WTC11 (cell line): ENCODE measurements around the gene KCNE2. TPM values are rescaled to one million over a fixed set of nuclear protein-coding genes. Genes with fewer than 3 reads are reported as not detected.

ENCODE experiments used
- ATAC-seq: fragments of 200-7000 bp; cut with Tn5 transposase; 2 replicates; pipeline ENCODE4 v1.10.0; 2021; ENCODE audit warnings: mild to moderate bottlenecking, moderate library complexity
- CTCF ChIA-PET: fragments of 300-600 bp; sonication (Branson Sonifier 250); formaldehyde crosslinking; loops from one replicate; lab custom pipeline; 2021; ENCODE audit warnings: antibody characterized with exemption; lab: Charles Lee
- POLR2A ChIA-PET: fragments of 350-600 bp; sonication (Branson Sonifier 250); formaldehyde crosslinking; loops from one replicate; lab custom pipeline; 2021; ENCODE audit warnings: antibody characterized with exemption; lab: Charles Lee
- DNase-seq: peaks from one replicate; pipeline ENCODE4 v3.0.0; 2021; ENCODE audit warnings: low spot score
- H3K27ac Mint-ChIP-seq: 2 replicates; pipeline ENCODE4 v1.8.0; 2021; ENCODE audit warnings: mixed read lengths
- H3K27me3 Mint-ChIP-seq: 2 replicates; pipeline ENCODE4 v1.8.0; 2021; ENCODE audit warnings: low read depth, mild to moderate bottlenecking, moderate library complexity, mixed read lengths
- H3K36me3 Mint-ChIP-seq: 2 replicates; pipeline ENCODE4 v1.8.0; 2021; ENCODE audit warnings: mixed read lengths
- H3K4me1 Mint-ChIP-seq: 2 replicates; pipeline ENCODE4 v1.8.0; 2022; ENCODE audit warnings: mixed read lengths
- H3K4me3 Mint-ChIP-seq: 2 replicates; pipeline ENCODE4 v1.8.0; 2021; ENCODE audit warnings: mild to moderate bottlenecking, moderate library complexity, mixed read lengths
- H3K9me3 Mint-ChIP-seq: 2 replicates; pipeline ENCODE4 v1.8.0; 2021; ENCODE audit warnings: mixed read lengths
- CREB1 ChIP-seq: sonication (generic); formaldehyde crosslinking; IDR thresholded peaks from 2 replicates; pipeline ENCODE4 v1.8.0; 2023; ENCODE audit warnings: mild to moderate bottlenecking, missing genetic modification reagents
- EMX1 ChIP-seq: fragments of 250-450 bp; sonication (Bioruptor Pico); IDR thresholded peaks from 2 replicates; pipeline ENCODE4 v1.8.0; 2021; ENCODE audit warnings: mild to moderate bottlenecking
- HMGA2 ChIP-seq: fragments of 250-450 bp; sonication (Bioruptor Pico); IDR thresholded peaks from 2 replicates; pipeline ENCODE4 v1.4.0; 2021; ENCODE audit warnings: mild to moderate bottlenecking, moderate library complexity
- MYBL2 ChIP-seq: sonication (generic); formaldehyde crosslinking; IDR thresholded peaks from 2 replicates; pipeline ENCODE4 v1.8.1; 2023; ENCODE audit warnings: mild to moderate bottlenecking, moderate library complexity, missing genetic modification reagents
- NFATC4 ChIP-seq: fragments of 250-450 bp; sonication (Bioruptor Pico); IDR thresholded peaks from 2 replicates; pipeline ENCODE4 v1.9.0; 2021; ENCODE audit warnings: mild to moderate bottlenecking
- PRRX2 ChIP-seq: fragments of 250-450 bp; sonication (Bioruptor Pico); IDR thresholded peaks from 2 replicates; pipeline ENCODE4 v1.8.0; 2021; ENCODE audit warnings: mild to moderate bottlenecking
- SMAD3 ChIP-seq: sonication (generic); formaldehyde crosslinking; IDR thresholded peaks from 2 replicates; pipeline ENCODE4 v1.8.0; 2022; ENCODE audit warnings: missing genetic modification reagents, mild to moderate bottlenecking, borderline replicate concordance
- TCF7 ChIP-seq: sonication (generic); formaldehyde crosslinking; IDR thresholded peaks from 2 replicates; pipeline ENCODE4 v1.8.0; 2022; ENCODE audit warnings: mild to moderate bottlenecking, low read depth, missing genetic modification reagents, moderate library complexity
- ZNF263 ChIP-seq: sonication (generic); formaldehyde crosslinking; IDR thresholded peaks from 2 replicates; pipeline ENCODE4 v1.8.1; 2022; ENCODE audit warnings: low read depth, mild to moderate bottlenecking, moderate library complexity, missing genetic modification reagents
- ZNF671 ChIP-seq: fragments of 250-450 bp; sonication (Bioruptor Pico); IDR thresholded peaks from 2 replicates; pipeline ENCODE4 v1.8.0; 2021; ENCODE audit warnings: mild to moderate bottlenecking
- total RNA-seq: library from RNA; stranded (reverse); gene quantifications from 3 replicates; pipeline ENCODE4 v1.2.3, GENCODE V29; 2021
- TF ChIP-seq, protein P1 (sequence below): sonication (generic); formaldehyde crosslinking; IDR thresholded peaks from 2 replicates; pipeline ENCODE4 v1.8.1; 2023; ENCODE audit warnings: mild to moderate bottlenecking, missing genetic modification reagents, borderline replicate concordance
- TF ChIP-seq, protein P2 (sequence below): sonication (generic); formaldehyde crosslinking; IDR thresholded peaks from 2 replicates; pipeline ENCODE4 v1.8.1; 2022; ENCODE audit warnings: low read depth, missing genetic modification reagents, borderline replicate concordance
- TF ChIP-seq, protein P3 (sequence below): sonication (generic); formaldehyde crosslinking; IDR thresholded peaks from 2 replicates; pipeline ENCODE4 v1.8.0; 2022; ENCODE audit warnings: mild to moderate bottlenecking, missing genetic modification reagents
- TF ChIP-seq, protein P4 (sequence below): sonication (generic); formaldehyde crosslinking; IDR thresholded peaks from 2 replicates; pipeline ENCODE4 v1.8.0; 2023; ENCODE audit warnings: missing genetic modification reagents, mild to moderate bottlenecking, borderline replicate concordance
- TF ChIP-seq, protein P5 (sequence below): sonication (generic); formaldehyde crosslinking; IDR thresholded peaks from 2 replicates; pipeline ENCODE4 v1.8.1; 2022; ENCODE audit warnings: low read depth, mild to moderate bottlenecking, moderate library complexity, missing genetic modification reagents, borderline replicate concordance
- TF ChIP-seq, protein P6 (sequence below): fragments of 250-450 bp; sonication (Bioruptor Pico); IDR thresholded peaks from 2 replicates; pipeline ENCODE4 v1.9.0; 2021; ENCODE audit warnings: moderate library complexity, mild to moderate bottlenecking, inconsistent platforms, borderline replicate concordance
- TF ChIP-seq, protein P7 (sequence below): sonication (generic); formaldehyde crosslinking; IDR thresholded peaks from 2 replicates; pipeline ENCODE4 v1.8.1; 2023; ENCODE audit warnings: mild to moderate bottlenecking, moderate library complexity, missing genetic modification reagents
- TF ChIP-seq, protein P8 (sequence below): fragments of 250-450 bp; sonication (Bioruptor Pico); IDR thresholded peaks from 2 replicates; pipeline ENCODE4 v1.8.0; 2021; ENCODE audit warnings: mild to moderate bottlenecking

The KCNE2 gene
- total RNA-seq, 1 experiment from 2014 or later, result 0.44 TPM

DNA sequence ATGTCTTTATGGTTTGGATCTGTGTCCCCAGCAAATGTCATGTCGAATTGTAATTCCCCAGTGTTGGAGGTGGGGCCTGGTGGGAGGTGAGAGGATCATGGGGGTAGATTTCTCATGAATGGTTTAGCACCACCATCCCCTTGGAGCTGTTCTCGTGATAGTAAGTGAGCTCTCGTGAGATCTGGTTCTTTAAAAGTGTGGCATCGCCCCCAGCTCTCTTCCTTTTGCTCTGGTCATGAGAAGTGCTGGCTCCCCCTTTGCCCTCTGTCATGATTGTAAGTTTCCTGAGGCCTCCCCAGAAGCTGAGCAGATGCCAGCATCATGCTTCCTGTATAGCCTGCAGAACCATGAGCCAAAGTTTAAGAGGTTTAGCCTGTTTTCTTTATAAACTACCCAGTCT lies 11.2 kb upstream of the KCNE2 start:
- Mint-ChIP-seq H3K4me1 (peaks cover 7% of the 10 kb centered on the region; the same call in 1 of the 2 replicates), H3K4me3 (no peak overlapping the region), H3K36me3 (0 out of 2 replicates have a peak, but pooled peaks cover 3% of the 10 kb centered on the region), H3K9me3 (peaks cover 13% of the 10 kb centered on the region), H3K27me3 (peaks cover 6% of the 10 kb centered on the region), H3K27ac (no peak overlapping the region)
- POLR2A ChIA-PET, result no interaction called here
- CTCF ChIA-PET, result no interaction called here
- DNase-seq (no peak), ATAC-seq (no peak)
- no peak for TF ChIP-seq MYBL2 (CRISPR knock-in tag)
- TF ChIP-seq, protein P1, sequence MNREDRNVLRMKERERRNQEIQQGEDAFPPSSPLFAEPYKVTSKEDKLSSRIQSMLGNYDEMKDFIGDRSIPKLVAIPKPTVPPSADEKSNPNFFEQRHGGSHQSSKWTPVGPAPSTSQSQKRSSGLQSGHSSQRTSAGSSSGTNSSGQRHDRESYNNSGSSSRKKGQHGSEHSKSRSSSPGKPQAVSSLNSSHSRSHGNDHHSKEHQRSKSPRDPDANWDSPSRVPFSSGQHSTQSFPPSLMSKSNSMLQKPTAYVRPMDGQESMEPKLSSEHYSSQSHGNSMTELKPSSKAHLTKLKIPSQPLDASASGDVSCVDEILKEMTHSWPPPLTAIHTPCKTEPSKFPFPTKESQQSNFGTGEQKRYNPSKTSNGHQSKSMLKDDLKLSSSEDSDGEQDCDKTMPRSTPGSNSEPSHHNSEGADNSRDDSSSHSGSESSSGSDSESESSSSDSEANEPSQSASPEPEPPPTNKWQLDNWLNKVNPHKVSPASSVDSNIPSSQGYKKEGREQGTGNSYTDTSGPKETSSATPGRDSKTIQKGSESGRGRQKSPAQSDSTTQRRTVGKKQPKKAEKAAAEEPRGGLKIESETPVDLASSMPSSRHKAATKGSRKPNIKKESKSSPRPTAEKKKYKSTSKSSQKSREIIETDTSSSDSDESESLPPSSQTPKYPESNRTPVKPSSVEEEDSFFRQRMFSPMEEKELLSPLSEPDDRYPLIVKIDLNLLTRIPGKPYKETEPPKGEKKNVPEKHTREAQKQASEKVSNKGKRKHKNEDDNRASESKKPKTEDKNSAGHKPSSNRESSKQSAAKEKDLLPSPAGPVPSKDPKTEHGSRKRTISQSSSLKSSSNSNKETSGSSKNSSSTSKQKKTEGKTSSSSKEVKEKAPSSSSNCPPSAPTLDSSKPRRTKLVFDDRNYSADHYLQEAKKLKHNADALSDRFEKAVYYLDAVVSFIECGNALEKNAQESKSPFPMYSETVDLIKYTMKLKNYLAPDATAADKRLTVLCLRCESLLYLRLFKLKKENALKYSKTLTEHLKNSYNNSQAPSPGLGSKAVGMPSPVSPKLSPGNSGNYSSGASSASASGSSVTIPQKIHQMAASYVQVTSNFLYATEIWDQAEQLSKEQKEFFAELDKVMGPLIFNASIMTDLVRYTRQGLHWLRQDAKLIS (CRISPR knock-in tag), result no peak
- TF ChIP-seq CREB1 (CRISPR knock-in tag), result no peak
- TF ChIP-seq ZNF671 (CRISPR knock-in tag), result no peak
- TF ChIP-seq, protein P2, sequence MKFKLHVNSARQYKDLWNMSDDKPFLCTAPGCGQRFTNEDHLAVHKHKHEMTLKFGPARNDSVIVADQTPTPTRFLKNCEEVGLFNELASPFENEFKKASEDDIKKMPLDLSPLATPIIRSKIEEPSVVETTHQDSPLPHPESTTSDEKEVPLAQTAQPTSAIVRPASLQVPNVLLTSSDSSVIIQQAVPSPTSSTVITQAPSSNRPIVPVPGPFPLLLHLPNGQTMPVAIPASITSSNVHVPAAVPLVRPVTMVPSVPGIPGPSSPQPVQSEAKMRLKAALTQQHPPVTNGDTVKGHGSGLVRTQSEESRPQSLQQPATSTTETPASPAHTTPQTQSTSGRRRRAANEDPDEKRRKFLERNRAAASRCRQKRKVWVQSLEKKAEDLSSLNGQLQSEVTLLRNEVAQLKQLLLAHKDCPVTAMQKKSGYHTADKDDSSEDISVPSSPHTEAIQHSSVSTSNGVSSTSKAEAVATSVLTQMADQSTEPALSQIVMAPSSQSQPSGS (CRISPR knock-in tag), result no peak
- no peak for TF ChIP-seq EMX1
- TF ChIP-seq, protein P3, sequence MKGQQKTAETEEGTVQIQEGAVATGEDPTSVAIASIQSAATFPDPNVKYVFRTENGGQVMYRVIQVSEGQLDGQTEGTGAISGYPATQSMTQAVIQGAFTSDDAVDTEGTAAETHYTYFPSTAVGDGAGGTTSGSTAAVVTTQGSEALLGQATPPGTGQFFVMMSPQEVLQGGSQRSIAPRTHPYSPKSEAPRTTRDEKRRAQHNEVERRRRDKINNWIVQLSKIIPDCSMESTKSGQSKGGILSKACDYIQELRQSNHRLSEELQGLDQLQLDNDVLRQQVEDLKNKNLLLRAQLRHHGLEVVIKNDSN (CRISPR knock-in tag), result no peak
- TF ChIP-seq, protein P4, sequence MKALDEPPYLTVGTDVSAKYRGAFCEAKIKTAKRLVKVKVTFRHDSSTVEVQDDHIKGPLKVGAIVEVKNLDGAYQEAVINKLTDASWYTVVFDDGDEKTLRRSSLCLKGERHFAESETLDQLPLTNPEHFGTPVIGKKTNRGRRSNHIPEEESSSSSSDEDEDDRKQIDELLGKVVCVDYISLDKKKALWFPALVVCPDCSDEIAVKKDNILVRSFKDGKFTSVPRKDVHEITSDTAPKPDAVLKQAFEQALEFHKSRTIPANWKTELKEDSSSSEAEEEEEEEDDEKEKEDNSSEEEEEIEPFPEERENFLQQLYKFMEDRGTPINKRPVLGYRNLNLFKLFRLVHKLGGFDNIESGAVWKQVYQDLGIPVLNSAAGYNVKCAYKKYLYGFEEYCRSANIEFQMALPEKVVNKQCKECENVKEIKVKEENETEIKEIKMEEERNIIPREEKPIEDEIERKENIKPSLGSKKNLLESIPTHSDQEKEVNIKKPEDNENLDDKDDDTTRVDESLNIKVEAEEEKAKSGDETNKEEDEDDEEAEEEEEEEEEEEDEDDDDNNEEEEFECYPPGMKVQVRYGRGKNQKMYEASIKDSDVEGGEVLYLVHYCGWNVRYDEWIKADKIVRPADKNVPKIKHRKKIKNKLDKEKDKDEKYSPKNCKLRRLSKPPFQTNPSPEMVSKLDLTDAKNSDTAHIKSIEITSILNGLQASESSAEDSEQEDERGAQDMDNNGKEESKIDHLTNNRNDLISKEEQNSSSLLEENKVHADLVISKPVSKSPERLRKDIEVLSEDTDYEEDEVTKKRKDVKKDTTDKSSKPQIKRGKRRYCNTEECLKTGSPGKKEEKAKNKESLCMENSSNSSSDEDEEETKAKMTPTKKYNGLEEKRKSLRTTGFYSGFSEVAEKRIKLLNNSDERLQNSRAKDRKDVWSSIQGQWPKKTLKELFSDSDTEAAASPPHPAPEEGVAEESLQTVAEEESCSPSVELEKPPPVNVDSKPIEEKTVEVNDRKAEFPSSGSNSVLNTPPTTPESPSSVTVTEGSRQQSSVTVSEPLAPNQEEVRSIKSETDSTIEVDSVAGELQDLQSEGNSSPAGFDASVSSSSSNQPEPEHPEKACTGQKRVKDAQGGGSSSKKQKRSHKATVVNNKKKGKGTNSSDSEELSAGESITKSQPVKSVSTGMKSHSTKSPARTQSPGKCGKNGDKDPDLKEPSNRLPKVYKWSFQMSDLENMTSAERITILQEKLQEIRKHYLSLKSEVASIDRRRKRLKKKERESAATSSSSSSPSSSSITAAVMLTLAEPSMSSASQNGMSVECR (CRISPR knock-in tag), result no peak
- TF ChIP-seq, protein P5, sequence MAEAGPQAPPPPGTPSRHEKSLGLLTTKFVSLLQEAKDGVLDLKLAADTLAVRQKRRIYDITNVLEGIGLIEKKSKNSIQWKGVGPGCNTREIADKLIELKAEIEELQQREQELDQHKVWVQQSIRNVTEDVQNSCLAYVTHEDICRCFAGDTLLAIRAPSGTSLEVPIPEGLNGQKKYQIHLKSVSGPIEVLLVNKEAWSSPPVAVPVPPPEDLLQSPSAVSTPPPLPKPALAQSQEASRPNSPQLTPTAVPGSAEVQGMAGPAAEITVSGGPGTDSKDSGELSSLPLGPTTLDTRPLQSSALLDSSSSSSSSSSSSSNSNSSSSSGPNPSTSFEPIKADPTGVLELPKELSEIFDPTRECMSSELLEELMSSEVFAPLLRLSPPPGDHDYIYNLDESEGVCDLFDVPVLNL (CRISPR knock-in tag), result no peak
- TF ChIP-seq, protein P6, sequence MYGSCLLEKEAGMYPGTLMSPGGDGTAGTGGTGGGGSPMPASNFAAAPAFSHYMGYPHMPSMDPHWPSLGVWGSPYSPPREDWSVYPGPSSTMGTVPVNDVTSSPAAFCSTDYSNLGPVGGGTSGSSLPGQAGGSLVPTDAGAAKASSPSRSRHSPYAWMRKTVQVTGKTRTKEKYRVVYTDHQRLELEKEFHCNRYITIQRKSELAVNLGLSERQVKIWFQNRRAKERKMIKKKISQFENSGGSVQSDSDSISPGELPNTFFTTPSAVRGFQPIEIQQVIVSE, result no peak
- TF ChIP-seq SMAD3 (CRISPR knock-in tag), result no peak
- no peak for TF ChIP-seq PRRX2
- TF ChIP-seq NFATC4 (CRISPR knock-in tag), result no peak
- TF ChIP-seq HMGA2 (CRISPR knock-in tag), result no peak
- no peak for TF ChIP-seq TCF7
- TF ChIP-seq, protein P7, sequence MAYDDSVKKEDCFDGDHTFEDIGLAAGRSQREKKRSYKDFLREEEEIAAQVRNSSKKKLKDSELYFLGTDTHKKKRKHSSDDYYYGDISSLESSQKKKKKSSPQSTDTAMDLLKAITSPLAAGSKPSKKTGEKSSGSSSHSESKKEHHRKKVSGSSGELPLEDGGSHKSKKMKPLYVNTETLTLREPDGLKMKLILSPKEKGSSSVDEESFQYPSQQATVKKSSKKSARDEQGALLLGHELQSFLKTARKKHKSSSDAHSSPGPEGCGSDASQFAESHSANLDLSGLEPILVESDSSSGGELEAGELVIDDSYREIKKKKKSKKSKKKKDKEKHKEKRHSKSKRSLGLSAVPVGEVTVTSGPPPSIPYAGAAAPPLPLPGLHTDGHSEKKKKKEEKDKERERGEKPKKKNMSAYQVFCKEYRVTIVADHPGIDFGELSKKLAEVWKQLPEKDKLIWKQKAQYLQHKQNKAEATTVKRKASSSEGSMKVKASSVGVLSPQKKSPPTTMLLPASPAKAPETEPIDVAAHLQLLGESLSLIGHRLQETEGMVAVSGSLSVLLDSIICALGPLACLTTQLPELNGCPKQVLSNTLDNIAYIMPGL (CRISPR knock-in tag), result no peak
- TF ChIP-seq, protein P8, sequence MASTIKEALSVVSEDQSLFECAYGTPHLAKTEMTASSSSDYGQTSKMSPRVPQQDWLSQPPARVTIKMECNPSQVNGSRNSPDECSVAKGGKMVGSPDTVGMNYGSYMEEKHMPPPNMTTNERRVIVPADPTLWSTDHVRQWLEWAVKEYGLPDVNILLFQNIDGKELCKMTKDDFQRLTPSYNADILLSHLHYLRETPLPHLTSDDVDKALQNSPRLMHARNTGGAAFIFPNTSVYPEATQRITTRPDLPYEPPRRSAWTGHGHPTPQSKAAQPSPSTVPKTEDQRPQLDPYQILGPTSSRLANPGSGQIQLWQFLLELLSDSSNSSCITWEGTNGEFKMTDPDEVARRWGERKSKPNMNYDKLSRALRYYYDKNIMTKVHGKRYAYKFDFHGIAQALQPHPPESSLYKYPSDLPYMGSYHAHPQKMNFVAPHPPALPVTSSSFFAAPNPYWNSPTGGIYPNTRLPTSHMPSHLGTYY (CRISPR knock-in tag), result no peak
- no peak for TF ChIP-seq ZNF263
